Natural killer cell (primary cell): ENCODE data around the gene NR5A1. TPM values are rescaled to one million over a fixed set of nuclear protein-coding genes. Genes with fewer than 3 reads are reported as not detected.

Source experiments
- ATAC-seq, 3 donors: fragments of 150-1000 bp in 2 of 3; fragments of 200-7000 bp in 1 of 3; cut with Tn5 transposase; 1 replicate in 1 of 3; 2 replicates in 2 of 3; pipeline ENCODE4 v1.10.0; 2021; ENCODE audit warnings: mild to moderate bottlenecking in 2 of 3, moderate library complexity in 2 of 3
- DNase-seq, 2 donors: peaks; one replicate each; pipeline versions ENCODE4 v3.0.0 to v3.0.0-alpha.2; 2013 to 2021; ENCODE audit warnings: mixed read lengths in 1 of 2
- H3K27ac ChIP-seq: one replicate; pipeline ENCODE4 v1.5.1; 2013; ENCODE audit warnings: mild to moderate bottlenecking, low read length
- H3K27me3 ChIP-seq: one replicate; pipeline ENCODE4 v1.6.1; 2013; ENCODE audit warnings: low read length; ENCODE audit not compliant: control insufficient read depth, insufficient read depth
- H3K36me3 ChIP-seq: one replicate; pipeline ENCODE4 v1.6.1; 2013; ENCODE audit warnings: low read length; ENCODE audit not compliant: control insufficient read depth, insufficient read depth
- H3K4me1 ChIP-seq: one replicate; pipeline ENCODE4 v1.6.1; 2013; ENCODE audit warnings: low read length; ENCODE audit not compliant: control insufficient read depth, insufficient read depth
- H3K4me3 ChIP-seq: one replicate; pipeline ENCODE4 v1.5.1; 2013; ENCODE audit warnings: low read length
- H3K9me3 ChIP-seq: one replicate; pipeline ENCODE4 v1.6.1; 2013; ENCODE audit warnings: low read length; ENCODE audit not compliant: control insufficient read depth, insufficient read depth
- H3K27ac Mint-ChIP-seq, 2 donors: one replicate each; pipeline ENCODE4 v1.8.0; 2022; ENCODE audit warnings: mild to moderate bottlenecking in 2 of 2, mixed read lengths in 2 of 2, moderate library complexity in 1 of 2
- H3K27me3 Mint-ChIP-seq, 2 donors: one replicate each; pipeline ENCODE4 v1.8.0; 2022; ENCODE audit warnings: low read depth in 2 of 2, mixed read lengths in 2 of 2
- H3K36me3 Mint-ChIP-seq: one replicate; pipeline ENCODE4 v1.8.0; 2022; ENCODE audit warnings: mixed read lengths
- H3K4me1 Mint-ChIP-seq, 2 donors: one replicate each; pipeline ENCODE4 v1.8.0; 2022; ENCODE audit warnings: mixed read lengths in 2 of 2
- H3K4me3 Mint-ChIP-seq: one replicate; pipeline ENCODE4 v1.8.0; 2022; ENCODE audit warnings: mild to moderate bottlenecking, moderate library complexity, mixed read lengths
- H3K9me3 Mint-ChIP-seq, 2 donors: one replicate each; pipeline ENCODE4 v1.8.0; 2022; ENCODE audit warnings: mixed read lengths in 2 of 2
- CTCF ChIP-seq: fragments of 200-600 bp; IDR thresholded peaks from one replicate; pipeline ENCODE4 v1.8.0; 2022; ENCODE audit warnings: antibody characterized with exemption
- WGBS: methylation state at CpG from one replicate; pipeline ENCODE4 v1.1.7; 2013; ENCODE audit warnings: missing lambda C conversion rate; ENCODE audit not compliant: insufficient coverage; 5-methylcytosine and 5-hydroxymethylcytosine counted together
- intact Hi-C: fragments of 100-400 bp; cut with micrococcal nuclease; formaldehyde crosslinking; loops from one replicate; pipeline ENCODE4 v1.14.2; 2022
- total RNA-seq, 4 donors: library from RNA; stranded (reverse); fragments of 120-200 nt in 1 of 4; gene quantifications; one replicate each; pipeline versions ENCODE4 v1.2.3 to v1.2.4, GENCODE V29; 2013 to 2022

NR5A1 gene
- total RNA-seq, 3 donors from 2014 or later (not counting 1 experiment from before 2014, with no cell fraction given), result not detected

GRCh38 chr9:124442379-124442778 is 64.8 kb downstream of the NR5A1 start:
- Histone ChIP-seq H3K4me3 (no peak overlapping the region), H3K27ac (no peak overlapping the region), H3K9me3 (no peaks in the 10 kb centered on the region), H3K4me1 (no peaks in the 10 kb centered on the region), H3K27me3 (no peaks in the 10 kb centered on the region), H3K36me3 (no peaks in the 10 kb centered on the region)
- ATAC-seq (no peak), DNase-seq (no peak)
- H3K4me3 Mint-ChIP-seq, result no peak overlapping the region
- H3K9me3 Mint-ChIP-seq, result no peaks in the 10 kb centered on the region
- no peaks in the 10 kb centered on the region for H3K36me3 Mint-ChIP-seq
- TF ChIP-seq CTCF, result no peak
- no peak overlapping the region for H3K27ac Mint-ChIP-seq
- intact Hi-C loops, result no loop called here
- no peaks in the 10 kb centered on the region for H3K4me1 Mint-ChIP-seq
- H3K27me3 Mint-ChIP-seq, result peaks cover 11 to 26% of the 10 kb centered on the region in 2 donors

GRCh38 chr9:124441291-124441690 is 65.9 kb downstream of the NR5A1 start:
- no peaks in the 10 kb centered on the region for H3K4me1 Mint-ChIP-seq
- peaks cover 11 to 26% of the 10 kb centered on the region in 2 donors for H3K27me3 Mint-ChIP-seq
- intact Hi-C loops, result no loop called here

GRCh38 chr9:124440786-124441185 is 66.4 kb downstream of the NR5A1 start:
- Histone ChIP-seq H3K36me3 (no peaks in the 10 kb centered on the region), H3K27ac (no peak overlapping the region), H3K4me1 (no peaks in the 10 kb centered on the region), H3K27me3 (no peaks in the 10 kb centered on the region), H3K4me3 (no peak overlapping the region), H3K9me3 (no peaks in the 10 kb centered on the region)
- Mint-ChIP-seq H3K27ac (no peak overlapping the region), H3K27me3 (peaks cover 11 to 26% of the 10 kb centered on the region in 2 donors), H3K4me1 (no peaks in the 10 kb centered on the region), H3K36me3 (no peaks in the 10 kb centered on the region), H3K4me3 (no peak overlapping the region), H3K9me3 (no peaks in the 10 kb centered on the region)
- no peak for TF ChIP-seq CTCF
- no peak for DNase-seq
- intact Hi-C loops, result no loop called here
- ATAC-seq, result no peak
- WGBS, result 93% methylated on average over 10 of the region's 10 CpGs

More at GRCh38 chr9:124441291-124441690, 65.9 kb downstream of the NR5A1 start:
- Histone ChIP-seq H3K4me1 (no peaks in the 10 kb centered on the region), H3K9me3 (no peaks in the 10 kb centered on the region), H3K36me3 (no peaks in the 10 kb centered on the region), H3K27ac (no peak overlapping the region), H3K27me3 (no peaks in the 10 kb centered on the region), H3K4me3 (no peak overlapping the region)
- ATAC-seq, result no peak
- DNase-seq, result no peak
- Mint-ChIP-seq H3K4me3 (no peak overlapping the region), H3K36me3 (no peaks in the 10 kb centered on the region), H3K27ac (no peak overlapping the region), H3K9me3 (no peaks in the 10 kb centered on the region)
- no peak for TF ChIP-seq CTCF
- 13% methylated on average over 16 of the region's 16 CpGs for WGBS

GRCh38 chr9:124439686-124440243 is 67.4 kb downstream of the NR5A1 start:
- WGBS, result 92% methylated on average over 6 of the region's 6 CpGs
- intact Hi-C loops, result no loop called here
- DNase-seq, result no peak
- Histone ChIP-seq H3K27ac (no peak overlapping the region), H3K4me3 (no peak overlapping the region), H3K27me3 (no peaks in the 10 kb centered on the region), H3K4me1 (no peaks in the 10 kb centered on the region), H3K36me3 (no peaks in the 10 kb centered on the region), H3K9me3 (no peaks in the 10 kb centered on the region)
- Mint-ChIP-seq H3K4me1 (no peaks in the 10 kb centered on the region), H3K9me3 (no peaks in the 10 kb centered on the region), H3K27ac (no peak overlapping the region), H3K4me3 (no peak overlapping the region), H3K36me3 (no peaks in the 10 kb centered on the region), H3K27me3 (peaks cover 11 to 26% of the 10 kb centered on the region in 2 donors)
- ATAC-seq, result no peak
- no peak for TF ChIP-seq CTCF
